Measurements from ENCODE around the gene CASZ1. TPM values are rescaled to one million over a fixed set of nuclear protein-coding genes. Genes with fewer than 3 reads are reported as not detected.

The CASZ1 gene
- total and polyA plus RNA-seq, 2 donors (not counting 3 experiments of a cell fraction or from before 2014, with no cell fraction given) = 1.5 to 5.2 TPM

DNA sequence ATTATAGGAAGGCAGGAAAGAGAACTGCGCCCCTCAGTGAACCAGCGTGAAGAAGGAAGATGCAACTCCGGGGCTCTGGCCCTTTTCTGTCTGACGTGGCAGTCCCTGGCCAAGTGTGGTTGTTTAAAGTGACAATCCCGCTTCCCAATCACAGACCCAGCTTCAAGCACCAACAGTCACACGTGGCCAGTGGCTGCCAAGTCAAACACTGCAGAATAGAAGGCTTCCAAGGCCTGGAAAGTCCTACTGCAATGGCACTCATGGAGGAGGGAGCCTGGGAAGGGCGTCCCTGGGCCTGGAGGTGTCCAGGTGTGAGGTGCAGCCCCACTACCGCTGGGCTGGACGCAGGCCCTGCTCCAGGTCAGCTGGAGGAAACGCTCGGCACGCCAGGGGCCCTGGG, 143.8 kb downstream of the CASZ1 start:
- Histone ChIP-seq H2AFZ (ENCODE audit: low read depth, low read length) (no peak overlapping the region), H3K9me1 (replicated peaks; ENCODE audit: control insufficient read depth, extremely low read depth, insufficient read depth, low read length) (no peaks in the 10 kb centered on the region), H3K4me2 (ENCODE audit: insufficient read depth, low read length) (no peak overlapping the region), H4K20me1 (replicated peaks; ENCODE audit: control insufficient read depth, extremely low read depth, insufficient read depth, low read length) (no peaks in the 10 kb centered on the region), H3K36me3 (ENCODE audit: control insufficient read depth in 2 of 2, extremely low read depth in 1 of 2, insufficient read depth in 2 of 2, low read length in 2 of 2) (no peaks in the 10 kb centered on the region), H3K9ac (replicated peaks; ENCODE audit: extremely low read depth, insufficient read depth, low read length) (no peak overlapping the region), H3K79me2 (ENCODE audit: control insufficient read depth, insufficient read depth, low read length) (no peaks in the 10 kb centered on the region), H3K27me3 (ENCODE audit: control insufficient read depth in 2 of 2, insufficient read depth in 2 of 2, low read length in 2 of 2) (no peaks in the 10 kb centered on the region), H3K4me3 (replicated peaks in 1 of 3; ENCODE audit: insufficient read depth in 1 of 3, low read depth in 1 of 3, low read length in 3 of 3) (no peak overlapping the region), H3K9me3 (replicated peaks; ENCODE audit: control insufficient read depth, insufficient read depth, low read length) (no peaks in the 10 kb centered on the region), H3K27ac (ENCODE audit: insufficient read depth, low read depth, low read length) (no peak overlapping the region), H3K4me1 (ENCODE audit: control insufficient read depth, extremely low read depth, insufficient read depth, low read length) (peaks cover 2% of the 10 kb centered on the region)
- ChIA-PET POLR2A (no interaction called here), CTCF (no interaction called here)
- no peak for DNase-seq (ENCODE audit: low read depth, low spot score)
- TF ChIP-seq, protein P1, sequence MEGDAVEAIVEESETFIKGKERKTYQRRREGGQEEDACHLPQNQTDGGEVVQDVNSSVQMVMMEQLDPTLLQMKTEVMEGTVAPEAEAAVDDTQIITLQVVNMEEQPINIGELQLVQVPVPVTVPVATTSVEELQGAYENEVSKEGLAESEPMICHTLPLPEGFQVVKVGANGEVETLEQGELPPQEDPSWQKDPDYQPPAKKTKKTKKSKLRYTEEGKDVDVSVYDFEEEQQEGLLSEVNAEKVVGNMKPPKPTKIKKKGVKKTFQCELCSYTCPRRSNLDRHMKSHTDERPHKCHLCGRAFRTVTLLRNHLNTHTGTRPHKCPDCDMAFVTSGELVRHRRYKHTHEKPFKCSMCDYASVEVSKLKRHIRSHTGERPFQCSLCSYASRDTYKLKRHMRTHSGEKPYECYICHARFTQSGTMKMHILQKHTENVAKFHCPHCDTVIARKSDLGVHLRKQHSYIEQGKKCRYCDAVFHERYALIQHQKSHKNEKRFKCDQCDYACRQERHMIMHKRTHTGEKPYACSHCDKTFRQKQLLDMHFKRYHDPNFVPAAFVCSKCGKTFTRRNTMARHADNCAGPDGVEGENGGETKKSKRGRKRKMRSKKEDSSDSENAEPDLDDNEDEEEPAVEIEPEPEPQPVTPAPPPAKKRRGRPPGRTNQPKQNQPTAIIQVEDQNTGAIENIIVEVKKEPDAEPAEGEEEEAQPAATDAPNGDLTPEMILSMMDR (IDR thresholded peaks at IDR 0.05; ENCODE audit: extremely low read depth in 1 of 2, insufficient read depth in 1 of 2, low read depth in 1 of 2, low read length in 2 of 2) = no peak
- TF ChIP-seq EZH2 (IDR thresholded peaks at IDR 0.05; ENCODE audit: borderline replicate concordance, low read depth, low read length, severe bottlenecking) = no peak
- no peak for TF ChIP-seq MYC (IDR thresholded peaks at IDR 0.05; ENCODE audit: low read depth, low read length)
- TF ChIP-seq, protein P2, sequence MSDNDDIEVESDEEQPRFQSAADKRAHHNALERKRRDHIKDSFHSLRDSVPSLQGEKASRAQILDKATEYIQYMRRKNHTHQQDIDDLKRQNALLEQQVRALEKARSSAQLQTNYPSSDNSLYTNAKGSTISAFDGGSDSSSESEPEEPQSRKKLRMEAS (IDR thresholded peaks at IDR 0.05; ENCODE audit: insufficient read depth, insufficient read length) = no peak
- TF ChIP-seq FOS (IDR thresholded peaks at IDR 0.05; ENCODE audit: borderline replicate concordance, insufficient read depth, low read length) = no peak
- TF ChIP-seq POLR2AphosphoS5 (IDR thresholded peaks at IDR 0.05; ENCODE audit: insufficient read depth, low read depth, low read length) = no peak
- TF ChIP-seq POLR2A (IDR thresholded peaks at IDR 0.05; ENCODE audit: low read depth, low read length) = no peak
- TF ChIP-seq JUN (IDR thresholded peaks at IDR 0.05; ENCODE audit: borderline replicate concordance, insufficient read depth, insufficient read length, low read depth) = no peak
- TF ChIP-seq GATA2 (IDR thresholded peaks at IDR 0.05; ENCODE audit: insufficient read depth, insufficient read length, low read depth, low read length) = no peak
- intact Hi-C loops (cut with micrococcal nuclease) = no loop called here
- dilution Hi-C loops (cut with MboI; ENCODE audit: extremely low pct_ligation_motif_present, low sequenced_read_pairs) = no loop called here
- no TSS peak for BruUV-seq (replicated peaks)
- FAIRE-seq = no peak
